NCI-H2171 treated with DMSO at 0.1 percent for 48 hours (cell line): Measurements from ENCODE around the gene MS4A4A.
A peak's percentile ranks its signal among the peaks of the same experiment; 100 is the strongest.

ENCODE experiments used
- DNase-seq: peaks from one replicate; lab custom pipeline; 2025; lab: John Stamatoyannopoulos, UW

MS4A4A gene

DNA sequence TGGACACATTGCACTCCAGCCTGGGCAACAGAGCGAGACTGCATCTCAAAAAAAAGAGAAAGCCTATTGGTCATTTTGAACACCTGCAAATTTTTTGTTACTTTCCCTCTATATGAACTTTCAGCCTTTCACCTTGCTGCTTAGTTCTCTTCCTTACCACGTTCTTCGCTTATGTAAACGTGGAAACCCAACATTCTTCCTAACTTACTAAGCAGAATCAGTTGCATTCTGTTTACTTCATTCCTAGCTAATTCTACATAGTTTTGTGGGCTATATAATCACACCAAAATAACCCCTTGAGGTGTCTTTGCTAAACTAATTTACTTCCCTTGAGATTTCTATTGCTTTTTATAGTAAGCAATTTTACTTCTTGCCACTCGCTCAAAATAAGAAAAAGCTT lies 23.2 kb downstream of the MS4A4A start:
- DNase-seq: no peak

DNA sequence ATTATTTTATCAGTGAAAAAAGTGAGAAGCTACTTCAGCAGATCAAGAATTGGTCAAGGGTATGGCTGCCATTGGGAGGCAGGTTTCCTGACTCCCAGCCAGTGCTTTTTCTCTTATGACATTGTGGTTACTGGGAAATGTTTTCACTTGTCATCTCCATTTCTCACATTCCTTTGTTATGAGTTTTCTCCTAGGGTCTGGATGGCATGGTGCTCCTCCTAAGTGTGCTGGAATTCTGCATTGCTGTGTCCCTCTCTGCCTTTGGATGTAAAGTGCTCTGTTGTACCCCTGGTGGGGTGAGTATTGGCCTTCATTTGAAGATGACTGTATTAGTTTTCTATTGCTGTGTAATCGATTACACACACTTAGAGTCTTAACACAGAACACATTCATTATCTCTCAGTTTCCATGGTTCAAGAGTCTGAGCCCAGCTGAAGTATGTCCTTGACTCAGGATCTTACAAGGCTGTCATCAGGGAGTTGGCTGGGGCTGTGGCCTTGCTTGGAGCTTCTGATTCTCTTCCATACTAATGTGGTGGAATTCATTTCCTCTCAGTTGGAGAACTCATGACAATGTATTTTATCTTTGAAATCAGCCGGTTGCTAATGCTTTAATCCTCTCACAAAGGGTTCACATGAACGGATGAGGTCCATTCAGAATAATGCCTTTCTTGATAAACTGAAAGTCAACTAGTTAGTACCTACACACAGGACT lies 25.6 kb downstream of the MS4A4A start:
- no peak for DNase-seq

DNA sequence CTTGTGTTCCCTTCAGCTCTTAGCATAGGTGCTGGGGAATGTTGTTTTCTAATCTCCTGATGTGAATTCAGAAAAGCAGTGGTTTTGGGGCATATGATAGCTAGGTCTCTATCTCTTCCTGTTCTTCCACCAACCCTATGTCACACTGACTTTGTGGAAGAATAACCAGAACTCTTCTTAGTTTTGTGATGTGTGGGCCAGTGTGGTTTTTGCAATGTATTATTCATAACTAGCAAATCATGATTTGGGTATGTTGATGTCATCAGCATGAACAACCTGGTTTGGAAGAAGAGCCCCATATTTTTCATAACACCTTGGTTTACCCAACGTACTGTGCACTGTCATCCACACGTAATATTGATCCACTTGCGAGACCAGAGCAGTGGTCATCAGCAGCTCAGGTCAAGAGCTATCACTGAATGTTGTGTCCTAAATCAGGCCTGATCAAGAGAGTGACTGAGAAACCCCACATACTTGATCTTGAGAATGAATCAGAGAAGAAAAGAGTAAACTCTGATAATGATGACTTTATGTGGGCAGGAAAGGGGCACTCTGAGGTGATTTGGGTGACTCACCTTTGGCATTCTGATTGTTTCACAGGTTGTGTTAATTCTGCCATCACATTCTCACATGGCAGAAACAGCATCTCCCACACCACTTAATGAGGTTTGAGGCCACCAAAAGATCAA lies 27.2 kb downstream of the MS4A4A start:
- DNase-seq: no peak

DNA sequence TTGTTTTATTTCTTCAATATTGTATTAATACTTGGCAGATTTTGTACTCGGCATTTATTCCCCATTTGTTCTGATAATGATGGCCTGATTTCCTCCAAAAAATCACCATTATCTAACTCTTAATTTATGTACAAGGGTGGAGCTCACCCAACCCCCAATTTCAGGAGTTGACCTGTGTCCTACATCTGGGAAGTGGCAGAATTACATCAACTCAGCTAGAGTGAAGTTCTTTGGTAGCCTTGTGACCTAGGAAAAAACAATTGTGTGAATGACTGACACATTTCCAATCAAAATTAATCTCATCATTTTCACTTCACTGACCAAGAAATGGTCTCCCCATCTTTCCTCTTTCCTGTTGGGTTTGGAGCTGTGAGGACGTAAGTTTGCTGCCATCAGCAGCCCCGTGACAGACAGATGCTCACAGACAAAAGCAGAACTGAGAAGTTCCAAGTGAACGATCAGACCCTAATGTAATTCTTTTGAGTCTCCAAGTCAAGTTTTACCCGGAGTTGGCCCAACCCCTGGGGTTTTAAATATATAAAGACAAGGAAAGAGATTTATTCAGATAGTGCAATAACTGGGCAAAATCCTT lies 30.0 kb downstream of the MS4A4A start:
- DNase-seq: no peak

DNA sequence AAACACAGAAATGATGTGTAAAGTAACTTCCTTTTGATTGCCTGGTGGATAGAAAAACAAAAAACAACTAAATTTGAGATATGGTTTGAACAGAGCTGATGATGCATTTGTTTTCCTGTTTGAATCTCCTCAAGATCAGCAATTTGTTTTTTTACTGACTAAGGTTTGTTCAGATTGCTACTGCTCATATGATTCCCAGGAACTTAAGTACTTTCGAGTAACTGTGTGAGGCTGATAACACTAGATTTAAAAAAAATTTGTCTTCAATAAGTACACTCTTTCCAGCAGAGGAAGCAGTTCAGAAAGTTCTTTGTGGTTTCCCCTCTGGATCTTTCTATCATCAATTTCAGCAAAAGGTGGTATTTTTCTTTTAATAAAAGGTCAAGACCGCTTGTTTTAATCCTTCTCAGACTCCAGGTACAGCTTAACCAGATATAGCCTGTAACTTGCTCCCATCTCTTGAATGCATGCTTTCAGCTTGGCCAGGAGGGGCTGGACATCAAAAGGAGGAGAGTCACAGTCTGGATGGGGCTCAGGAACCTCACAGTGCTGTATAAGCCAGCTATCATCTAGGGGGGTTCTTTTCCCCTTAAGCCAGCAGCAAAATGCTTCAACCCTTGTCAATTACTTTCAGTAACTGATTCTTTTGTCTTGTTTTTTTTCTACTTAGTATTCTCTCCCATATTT lies 34.3 kb downstream of the MS4A4A start:
- DNase-seq: no peak

DNA sequence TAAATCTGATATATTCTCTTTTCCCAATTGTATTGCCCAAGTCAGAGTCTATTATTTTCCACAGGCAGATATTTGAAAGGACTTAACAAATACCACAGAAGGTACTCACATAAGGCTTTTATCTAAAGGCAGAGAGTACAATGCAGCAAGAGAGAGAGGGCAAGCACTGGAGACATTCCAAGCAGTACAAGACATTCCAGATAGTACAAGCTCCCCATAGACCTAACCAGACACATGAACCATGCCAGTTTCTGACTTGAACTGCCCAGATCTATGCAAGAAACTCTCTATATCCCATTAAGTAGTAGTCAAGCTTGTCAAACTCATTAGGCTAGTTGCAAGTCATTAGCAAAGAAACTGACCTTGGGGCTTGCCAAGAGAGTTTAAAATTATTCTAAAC lies 35.4 kb downstream of the MS4A4A start:
- no peak for DNase-seq

DNA sequence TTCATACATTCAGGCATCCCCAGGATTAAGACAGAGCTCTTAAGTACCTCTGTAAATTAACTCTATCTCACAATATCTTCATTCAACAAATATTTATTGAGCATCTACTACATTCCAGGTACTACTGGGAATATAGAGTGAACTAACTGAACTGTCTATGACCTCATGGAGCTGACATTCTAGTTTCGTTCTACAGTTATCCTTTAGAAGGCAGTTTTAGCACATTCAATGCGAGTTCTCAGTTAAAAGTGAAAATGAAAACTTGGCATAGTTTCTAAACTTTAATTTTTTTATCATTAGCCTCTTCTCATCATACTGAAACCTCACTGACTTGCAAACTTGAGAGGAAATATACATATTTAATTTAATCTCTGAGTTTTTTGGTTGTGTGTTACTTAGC lies 35.9 kb downstream of the MS4A4A start:
- DNase-seq: no peak

DNA sequence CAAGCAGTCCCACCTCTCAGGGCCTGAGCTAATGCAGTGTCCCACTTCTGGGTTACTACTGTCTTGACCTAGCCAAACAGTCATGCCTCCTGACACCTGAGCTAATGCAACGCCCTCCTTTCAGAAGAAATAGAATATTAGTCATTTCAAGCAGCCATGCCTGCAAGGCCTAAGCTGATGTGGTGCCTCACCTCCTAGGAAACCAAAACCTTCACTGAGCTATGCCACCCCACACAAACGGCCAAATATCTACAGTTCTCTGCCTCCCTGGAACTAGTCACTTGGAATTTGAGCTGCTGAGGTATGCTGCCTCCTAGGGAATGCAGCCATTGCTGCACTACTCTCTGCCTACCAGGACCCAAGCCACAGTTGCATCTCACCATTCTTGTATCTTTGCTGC lies 38.3 kb downstream of the MS4A4A start:
- no peak for DNase-seq

DNA sequence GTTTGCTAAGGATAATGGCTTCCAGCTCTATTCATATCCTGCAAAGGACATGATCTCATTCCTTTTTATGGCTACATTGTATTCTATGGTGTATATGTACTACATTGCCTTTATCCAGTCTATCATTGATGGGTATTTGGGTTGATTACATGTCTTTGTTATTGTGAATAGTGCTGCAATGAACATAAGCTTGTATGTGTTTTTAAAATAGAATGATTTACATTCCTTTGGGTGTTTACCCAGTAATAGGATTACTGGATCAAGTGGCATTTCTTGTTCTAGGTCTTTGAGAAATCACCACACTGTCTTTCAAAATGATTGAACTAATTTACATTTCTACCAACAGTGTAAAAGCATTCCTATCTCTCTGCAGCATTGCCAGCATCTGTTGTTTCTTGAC lies 40.6 kb downstream of the MS4A4A start:
- DNase-seq: no peak

DNA sequence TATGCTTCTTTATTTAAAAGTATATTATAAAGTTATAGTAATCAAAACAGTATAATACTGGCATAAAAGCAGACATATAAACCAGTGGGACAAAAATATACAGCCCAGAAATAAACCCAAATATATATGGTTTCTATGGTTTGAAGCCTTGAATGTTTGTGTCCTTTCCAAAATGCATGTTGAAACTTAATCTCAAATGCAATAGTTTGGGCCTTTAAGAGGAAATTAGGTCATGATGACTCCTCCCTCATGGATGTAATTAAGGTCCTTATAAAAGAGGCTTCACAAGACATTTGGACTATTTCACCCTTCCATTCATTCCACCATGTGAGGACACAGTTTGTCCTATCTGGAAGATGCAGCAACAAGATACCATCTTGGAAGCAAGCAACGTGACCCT lies 46.5 kb downstream of the MS4A4A start, which contains the start of gene MS4A6E:
TSS of gene MS4A6E (plus strand) at position 301 of the 400 bp plus-strand sequence. CDS start 7,641 bp downstream, outside the sequence.
- DNase-seq: no peak

DNA sequence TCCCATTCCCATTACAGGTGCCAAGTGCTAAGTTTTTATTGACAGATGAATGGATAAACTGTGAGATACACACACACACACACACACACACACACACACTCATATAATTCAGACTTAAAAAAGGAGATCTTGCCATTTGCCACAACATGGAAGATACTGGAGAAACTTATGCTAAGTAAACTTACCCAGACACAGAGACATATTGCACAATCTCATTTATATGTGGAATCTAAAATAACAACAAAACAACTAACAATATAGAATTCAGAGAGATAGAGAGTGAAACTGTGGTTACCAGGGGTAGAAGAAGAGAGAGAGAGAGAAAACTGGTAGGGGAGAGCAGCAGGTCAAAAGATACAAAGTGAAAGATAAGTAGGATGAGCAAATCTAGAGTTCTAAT lies 48.0 kb downstream of the MS4A4A start:
- DNase-seq: no peak

DNA sequence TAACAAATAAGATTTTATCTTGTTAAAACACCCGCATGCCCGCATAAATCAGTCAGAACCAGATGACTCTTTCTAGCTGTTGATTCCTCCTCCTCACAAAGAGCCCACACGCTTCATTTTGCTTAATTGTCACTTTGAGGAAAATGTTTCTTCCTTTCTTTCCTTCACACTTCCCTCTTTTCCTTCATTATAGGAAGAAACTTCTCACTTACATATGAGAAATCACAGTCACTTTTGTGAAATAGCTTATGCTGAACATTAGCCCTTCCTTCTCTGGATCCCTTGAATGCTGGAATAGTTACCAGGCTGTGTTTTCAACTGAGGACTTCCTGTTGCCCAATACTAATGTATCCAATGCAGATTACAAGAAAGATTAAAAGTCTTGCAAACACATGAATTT lies 52.4 kb downstream of the MS4A4A start:
- no peak for DNase-seq

DNA sequence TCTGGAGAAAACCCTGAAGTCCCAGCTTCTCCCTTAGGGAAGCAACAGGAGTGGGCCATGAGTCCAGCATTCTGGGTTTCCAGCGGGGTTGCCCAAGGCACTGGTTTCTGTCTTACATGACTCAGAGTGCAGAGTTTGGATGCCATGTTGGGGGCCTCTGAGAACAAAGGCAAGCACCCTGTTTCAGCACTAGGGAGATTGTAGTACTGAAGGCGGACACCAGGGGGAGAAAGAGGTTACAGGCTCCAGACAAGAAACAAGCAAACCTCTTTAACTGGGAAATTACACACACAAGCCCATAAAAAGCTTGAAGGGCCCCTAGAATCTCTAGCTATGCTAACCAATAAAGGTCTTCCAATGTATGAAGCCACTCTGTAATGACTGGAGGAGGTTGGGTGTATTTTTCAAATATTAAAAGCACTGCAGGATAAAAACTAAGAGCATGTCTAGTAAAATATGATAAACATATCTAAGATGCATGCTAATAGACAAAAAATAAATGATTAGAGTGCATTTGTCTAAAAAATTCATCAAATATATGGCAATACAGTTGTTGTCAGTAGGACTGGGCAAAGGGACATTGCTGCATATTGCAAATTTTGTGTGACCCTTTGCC lies 53.6 kb downstream of the MS4A4A start:
- DNase-seq: peak; percentile 55

DNA sequence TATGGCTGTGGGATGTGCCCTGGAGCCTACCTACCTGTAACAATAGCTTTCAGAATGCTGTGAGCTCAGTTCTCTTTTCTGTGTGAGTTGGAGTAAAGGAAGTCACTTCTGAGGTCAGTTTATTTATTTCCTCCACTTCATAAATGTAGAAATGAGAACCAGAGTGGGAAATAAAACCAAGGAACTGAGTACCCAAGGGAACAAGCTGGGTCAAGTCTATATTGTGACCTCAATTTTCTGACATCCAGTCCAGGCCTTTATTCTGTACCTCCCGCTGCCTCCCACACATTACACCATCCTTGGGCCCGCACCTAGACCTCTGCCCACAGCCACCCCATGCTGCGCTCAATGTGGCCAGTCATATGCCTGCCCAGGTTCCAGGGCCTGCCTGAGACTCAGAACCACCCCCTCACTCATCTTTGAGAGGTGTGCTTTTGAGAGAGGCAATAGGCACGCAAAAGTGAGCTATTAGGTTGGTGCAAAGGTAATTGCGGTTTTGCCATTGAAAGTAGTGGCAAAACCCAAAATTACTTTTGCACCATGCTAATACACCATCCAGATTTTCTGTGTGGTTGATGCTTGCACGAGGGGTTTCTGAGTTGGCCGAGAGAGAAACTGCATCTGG lies 56.4 kb downstream of the MS4A4A start:
- DNase-seq: no peak

DNA sequence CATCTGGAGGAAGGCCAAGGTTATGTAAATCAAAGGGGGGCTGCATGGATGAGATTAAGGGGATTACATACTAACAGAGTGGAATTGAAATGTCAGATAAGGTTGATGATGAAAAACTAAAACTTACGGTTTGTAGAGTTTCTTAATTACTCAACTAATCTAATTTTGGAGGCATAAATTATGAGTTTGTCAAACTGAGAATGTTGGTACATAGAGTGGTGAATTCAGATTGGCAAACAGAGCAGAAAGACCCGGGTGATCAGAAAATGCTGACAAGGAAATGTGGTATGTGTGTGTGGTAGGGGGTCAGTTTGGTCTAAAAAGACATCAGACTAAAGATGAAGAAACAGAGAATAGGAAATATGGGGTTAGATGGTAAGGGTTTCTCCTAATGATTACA lies 57.6 kb downstream of the MS4A4A start:
- DNase-seq: no peak

DNA sequence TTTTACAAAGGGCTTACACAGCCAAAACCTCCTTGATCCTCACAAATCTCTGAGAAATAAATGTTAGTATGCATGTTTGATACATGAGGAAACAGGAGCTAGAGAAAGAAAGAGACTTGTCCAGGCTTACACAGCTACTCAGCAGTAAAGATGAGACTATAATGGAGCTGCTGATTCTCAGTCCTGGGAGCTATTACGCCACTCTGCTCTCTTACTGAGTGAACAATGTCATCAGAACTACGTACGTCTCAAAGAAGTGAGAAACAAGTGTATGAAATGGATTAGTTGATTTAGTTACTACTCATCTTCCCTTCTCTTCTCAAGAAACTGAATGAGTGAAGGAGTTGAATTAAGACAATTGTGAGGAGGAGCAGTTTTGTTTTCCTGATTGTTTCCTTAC lies 58.9 kb downstream of the MS4A4A start:
- no peak for DNase-seq

DNA sequence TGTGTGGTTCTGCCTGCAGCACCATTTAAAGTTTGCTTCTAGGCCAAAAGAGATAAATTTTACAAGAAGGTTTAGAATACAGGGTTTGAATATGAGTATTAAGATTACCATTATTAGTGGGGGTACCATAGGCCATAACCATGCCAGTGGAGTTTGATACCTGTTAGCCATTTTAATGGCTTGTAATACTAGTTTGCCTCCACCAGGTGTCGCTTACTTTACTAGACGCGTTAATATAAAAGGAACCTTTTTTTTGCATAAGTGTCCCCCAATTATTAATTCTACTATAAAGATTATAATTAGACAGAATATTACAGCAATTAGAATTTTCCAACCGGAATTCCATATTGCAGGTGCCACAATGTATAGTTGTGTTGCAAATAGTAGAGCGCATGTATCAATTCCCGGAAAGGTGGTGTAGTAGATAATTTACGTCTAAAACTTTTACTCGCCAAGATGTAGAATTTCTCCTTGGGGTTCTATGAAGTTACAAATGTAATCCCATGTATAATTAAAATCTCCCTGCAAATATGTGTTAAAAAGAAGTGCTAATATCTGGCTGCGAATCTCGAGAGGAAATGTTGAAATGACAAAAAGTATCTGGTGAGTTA lies 62.7 kb downstream of the MS4A4A start:
- no peak for DNase-seq

DNA sequence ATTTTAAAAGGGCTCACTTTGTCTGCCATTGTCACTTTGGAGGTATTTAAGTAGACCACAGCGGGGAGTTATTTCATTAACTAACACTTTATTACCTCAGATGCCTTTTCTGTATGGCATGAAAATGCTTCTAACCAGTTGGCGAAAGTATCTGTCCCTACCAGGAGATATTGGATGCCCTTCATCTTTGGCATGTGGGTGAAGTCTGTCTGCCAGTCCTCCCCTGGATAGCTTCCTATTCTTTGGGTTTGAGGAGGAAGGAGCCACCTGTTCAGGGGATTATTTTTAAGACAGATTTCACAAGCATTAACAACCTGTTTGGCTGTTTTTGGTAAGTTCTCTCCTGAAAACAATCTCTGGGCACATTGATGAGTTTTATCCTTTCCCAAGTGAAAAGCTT lies 63.7 kb downstream of the MS4A4A start:
- DNase-seq: no peak

DNA sequence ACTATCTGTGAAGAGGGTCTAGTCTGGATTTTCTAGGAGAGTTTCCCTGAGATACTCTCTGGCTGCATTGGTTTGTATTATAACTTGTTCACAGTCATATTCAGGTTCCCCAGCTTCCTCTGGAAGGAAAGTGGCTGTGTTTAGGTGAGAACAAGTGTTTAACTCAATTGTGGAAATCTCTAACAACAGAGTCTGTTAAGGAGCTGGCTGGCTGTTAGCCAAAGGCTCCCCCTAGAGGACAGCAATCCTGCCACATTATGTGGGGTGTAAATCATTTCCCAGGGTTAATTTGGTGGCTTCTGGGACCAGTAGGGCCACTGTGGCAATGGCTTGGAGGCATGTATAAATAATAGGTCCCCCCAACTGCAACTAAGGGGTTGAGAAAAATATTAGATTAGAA lies 65.0 kb downstream of the MS4A4A start:
- DNase-seq: no peak

DNA sequence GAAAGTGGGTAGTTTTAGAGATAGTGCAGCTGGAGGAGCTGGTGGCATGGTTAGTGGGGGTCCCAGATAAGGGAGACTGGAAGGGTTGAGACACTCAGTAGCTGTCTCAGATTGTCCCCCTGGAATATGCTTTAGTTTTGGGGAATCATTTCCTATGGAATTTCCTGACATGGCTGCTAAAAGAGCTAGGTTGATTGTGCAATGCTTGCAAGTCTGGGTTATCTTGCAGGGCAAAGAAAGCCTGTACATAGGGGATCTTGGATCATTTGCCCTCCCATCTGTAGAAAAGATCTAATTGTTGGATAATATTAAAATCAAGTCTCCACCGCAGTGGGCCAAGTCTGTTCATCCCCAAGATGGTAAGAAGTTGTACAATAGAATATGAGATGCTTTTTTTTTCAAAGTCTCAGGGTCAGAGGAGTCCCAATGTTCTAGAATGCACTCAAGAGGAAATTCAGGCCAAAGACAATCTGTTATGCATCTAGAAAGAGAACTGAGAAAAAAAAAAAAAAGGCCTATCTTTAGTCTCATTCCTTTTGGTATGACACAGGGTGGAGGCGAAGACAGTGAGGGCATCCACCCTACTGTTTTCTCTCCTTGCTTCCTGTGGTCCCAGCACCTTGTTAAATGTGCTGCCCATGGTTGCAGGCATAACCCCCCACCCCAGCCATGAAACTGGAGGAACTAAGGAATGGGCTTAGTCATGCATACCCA lies 66.8 kb downstream of the MS4A4A start:
- no peak for DNase-seq

DNA sequence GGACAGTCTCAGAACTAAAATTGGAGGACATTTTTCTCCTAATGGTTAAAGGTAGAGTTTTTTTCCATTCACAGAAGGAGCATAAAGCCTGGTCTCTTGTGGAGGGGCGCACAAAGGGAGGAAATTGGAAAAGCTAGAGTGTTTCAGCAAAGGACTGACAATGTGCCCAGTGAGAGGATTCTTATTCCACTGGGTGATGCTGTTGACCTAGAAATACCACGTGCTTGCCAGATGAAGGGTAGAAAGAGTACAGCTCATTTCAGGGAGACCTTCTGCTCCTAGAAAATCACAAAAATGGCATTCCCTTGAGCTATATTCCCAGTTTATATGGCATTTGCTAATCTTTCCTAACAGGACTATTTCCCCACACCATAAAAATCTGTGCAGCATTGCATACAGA lies 67.7 kb downstream of the MS4A4A start:
- no peak for DNase-seq
